GM12878 (cell line): ENCODE results near the gene ENTREP3. TPM values are rescaled to one million over a fixed set of nuclear protein-coding genes. Genes with fewer than 3 reads are reported as not detected.
"Not testable (repeated sequence)": the region's sequence is repeated elsewhere in the genome, so short reads cannot be mapped to it uniquely, and the experiment has no call there.

Experiments
- ATAC-seq: fragments of 200-7000 bp; cut with Tn5 transposase; 3 replicates; pipeline ENCODE4 v1.9.1; 2020; ENCODE audit warnings: mild to moderate bottlenecking, moderate library complexity
- BruUV-seq: library from RNA; stranded (reverse); fragments of 400-500 nt; replicated peaks from 2 replicates; lab custom pipeline; 2021; lab: Mats Ljungman, UMichigan
- CTCF ChIA-PET: fragments of 300-600 bp; sonication (Branson Sonifier 250); formaldehyde crosslinking; extraction: SDS; loops from one replicate; lab custom pipeline; 2021; ENCODE audit warnings: inconsistent platforms; lab: Yijun Ruan, JAX
- POLR2A ChIA-PET: fragments of 350-600 bp; formaldehyde crosslinking; extraction: SDS; loops from one replicate; lab custom pipeline; 2021; ENCODE audit warnings: inconsistent platforms; lab: Charles Lee
- RAD21 ChIA-PET: fragments of 300-600 bp; sonication (Branson Sonifier 250); formaldehyde crosslinking; loops from one replicate; lab custom pipeline; 2023; ENCODE audit warnings: antibody characterized with exemption; ENCODE audit not compliant: unreplicated experiment; lab: Charles Lee
- SMC1A ChIA-PET: fragments of 300-600 bp; sonication (Branson Sonifier 250); formaldehyde crosslinking; loops from one replicate; lab custom pipeline; 2023; ENCODE audit not compliant: unreplicated experiment, uncharacterized antibody; lab: Charles Lee
- DNase-seq: peaks from one replicate; pipeline ENCODE4 v3.0.0-alpha.2; 2011; ENCODE audit warnings: low read depth, low spot score
- FAIRE-seq: peaks from 3 replicates; lab custom pipeline; 2011; peaks lifted over from hg19 to GRCh38; lab: Jason Lieb, UNC
- H2AFZ ChIP-seq: 2 replicates; pipeline ENCODE4 v1.6.0; 2011; ENCODE audit warnings: low read depth, low read length, control low read depth; ENCODE audit not compliant: control insufficient read depth
- H3K27ac ChIP-seq: 2 replicates; pipeline ENCODE4 v1.5.1; 2011; ENCODE audit warnings: control low read depth; ENCODE audit not compliant: control insufficient read depth, insufficient read depth
- H3K27me3 ChIP-seq, 2 experiments: replicated peaks in 1 of 2; 2 replicates each; pipeline versions ENCODE4 v1.6.0 to v1.6.1; 2011; ENCODE audit warnings: low read length in 1 of 2; ENCODE audit not compliant: control insufficient read depth in 2 of 2, insufficient read depth in 2 of 2
- H3K36me3 ChIP-seq, 2 experiments: 2 replicates each; pipeline ENCODE4 v1.5.1; 2011; ENCODE audit warnings: low read length in 1 of 2; ENCODE audit not compliant: control insufficient read depth in 2 of 2, insufficient read depth in 2 of 2
- H3K4me1 ChIP-seq: 2 replicates; pipeline ENCODE4 v1.6.1; 2011; ENCODE audit warnings: mild to moderate bottlenecking, low read length, moderate library complexity, mixed read lengths; ENCODE audit not compliant: control insufficient read depth, insufficient read depth
- H3K4me2 ChIP-seq: 2 replicates; pipeline ENCODE4 v1.6.0; 2011; ENCODE audit warnings: control low read depth; ENCODE audit not compliant: control insufficient read depth, insufficient read depth
- H3K4me3 ChIP-seq: fragments of 200-600 bp; sonication (generic); 2 replicates; pipeline ENCODE4 v1.5.1; 2016
- H3K79me2 ChIP-seq: 2 replicates; pipeline ENCODE4 v1.6.0; 2011; ENCODE audit warnings: low read length; ENCODE audit not compliant: control insufficient read depth, insufficient read depth
- H3K9ac ChIP-seq: 2 replicates; pipeline ENCODE4 v1.8.0; 2011; ENCODE audit warnings: low read length, control low read depth, mixed read lengths; ENCODE audit not compliant: control insufficient read depth, insufficient read depth
- H3K9me3 ChIP-seq: replicated peaks from 3 replicates; pipeline ENCODE4 v1.5.1; 2011; ENCODE audit warnings: mild to moderate bottlenecking, low read length; ENCODE audit not compliant: control insufficient read depth, insufficient read depth
- H4K20me1 ChIP-seq: 2 replicates; pipeline ENCODE4 v1.6.0; 2011; ENCODE audit not compliant: control insufficient read depth, insufficient read depth
- WGBS: methylation state at CpG from one replicate; pipeline ENCODE4 v1.1.6; 2016; ENCODE audit warnings: low lambda C conversion rate; ENCODE audit not compliant: insufficient replicate concordance, insufficient coverage; ENCODE audit errors: missing lambda C conversion rate; 5-methylcytosine and 5-hydroxymethylcytosine counted together
- in situ Hi-C: fragments of 300-500 bp; cut with MboI; formaldehyde crosslinking; loops from 9 replicates; pipeline ENCODE4 v1.14.3; 2018; ENCODE audit warnings: mixed read lengths
- intact Hi-C: fragments of 100-400 bp; cut with micrococcal nuclease; formaldehyde crosslinking; loops from one replicate; pipeline ENCODE4 v1.14.2; 2022; ENCODE audit not compliant: unreplicated experiment
- polyA plus RNA-seq, 11 experiments: library from polyadenylated mRNA; depleted of rRNA in 4 of 11; unstranded in 6 of 11; stranded (reverse) in 5 of 11; fragments of >200 nt; fragmentation: Nextera tagmentation in 4 of 11; fragmentation: Illumina TruSeq in 1 of 11; extraction: Ambion mirVana in 4 of 11; extraction: Trizol in 1 of 11; gene quantifications; 1 replicate in 1 of 11; 2 replicates in 10 of 11; pipeline versions ENCODE4 v1.2.1 to v1.2.3, GENCODE V29; 2011 to 2016; ENCODE audit warnings: inconsistent platforms in 2 of 11, missing spikeins in 2 of 11, low read depth in 1 of 11
- total RNA-seq, 4 experiments: library from RNA; depleted of rRNA in 3 of 4; stranded (reverse); fragments of >200 nt in 3 of 4; fragmentation: Illumina TruSeq in 1 of 4; extraction: Trizol in 1 of 4; gene quantifications; 2 replicates each; pipeline versions ENCODE4 v1.2.1 to v1.2.3, GENCODE V29; 2013 to 2021
- TF ChIP-seq, protein P1 (sequence below): IDR thresholded peaks from 2 replicates; pipeline ENCODE4 v1.6.1; 2012; ENCODE audit warnings: low read depth, low read length, improper control_type of control experiment

Gene ENTREP3
- total and polyA plus RNA-seq, 10 of the 15 experiments (the other 5 are each of a cell fraction or from before 2014, with no cell fraction given): 1.7 to 31.8 (median 3.9) TPM

DNA sequence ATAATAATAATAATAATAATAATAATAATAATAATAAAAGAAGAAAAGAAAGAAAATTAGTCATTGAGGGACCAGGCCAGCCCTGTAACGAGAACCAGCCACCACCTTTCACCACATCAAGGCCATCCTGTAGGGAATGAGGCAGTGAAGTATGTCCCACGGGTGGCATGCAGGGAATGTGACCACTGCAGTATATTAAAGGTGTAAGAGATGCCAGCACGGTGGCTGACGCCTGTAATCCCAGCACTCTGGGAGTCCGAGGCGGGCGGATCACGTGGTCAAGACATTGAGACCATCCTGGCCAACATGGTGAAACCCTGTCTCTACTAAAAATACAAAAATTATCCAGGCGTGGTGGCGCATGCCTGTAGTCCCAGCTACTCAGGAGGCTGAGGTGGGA, 35.7 kb upstream of the ENTREP3 start:
- CTCF ChIA-PET, H3K27me3 ChIP-seq, H2AFZ ChIP-seq, H3K36me3 ChIP-seq, H3K9ac ChIP-seq, H3K4me3 ChIP-seq, H4K20me1 ChIP-seq, in situ Hi-C loops, H3K27ac ChIP-seq, intact Hi-C loops, H3K79me2 ChIP-seq, ATAC-seq, BruUV-seq, H3K9me3 ChIP-seq, DNase-seq, H3K4me1 ChIP-seq, FAIRE-seq, H3K4me2 ChIP-seq, SMC1A ChIA-PET: not testable (repeated sequence)
- RAD21 ChIA-PET: interaction anchor here (0.7 kb wide), 1 partner anchor 175 kb away, joined by 3 read pairs; no protein-coding TSS in a partner anchor
- POLR2A ChIA-PET: interaction anchor here (0.5 to 1.9 kb wide), 2 partner anchors 9 to 11 kb away, joined by 3 to 4 read pairs; no protein-coding TSS in a partner anchor
- WGBS: 64% methylated on average over 10 of the region's 10 CpGs

DNA sequence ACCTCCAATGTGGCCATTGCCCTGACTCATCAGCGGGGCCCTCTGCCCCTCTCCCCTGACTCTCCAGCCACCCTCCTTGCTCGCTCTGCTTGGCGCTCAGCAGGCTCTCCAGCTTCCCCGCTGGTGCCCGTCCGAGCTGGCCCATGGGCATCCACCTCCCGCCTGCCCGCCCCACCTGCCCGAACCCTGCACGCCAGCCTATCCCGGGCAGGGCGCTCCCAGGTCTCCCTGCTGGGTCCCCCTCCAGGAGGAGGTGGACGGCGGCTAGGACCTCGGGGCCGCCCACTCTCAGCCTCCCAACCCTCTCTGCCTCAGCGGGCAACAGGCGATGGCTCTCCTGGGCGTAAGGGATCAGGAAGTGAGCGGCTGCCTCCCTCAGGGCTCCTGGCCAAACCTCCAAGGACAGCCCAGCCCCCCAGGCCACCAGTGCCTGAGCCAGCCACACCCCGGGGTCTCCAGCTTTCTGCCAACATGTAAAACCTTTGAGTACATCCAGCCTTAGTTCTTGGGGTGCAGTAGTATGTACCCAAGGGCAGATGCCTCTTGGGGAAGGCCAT, 32.8 kb upstream of the ENTREP3 start:
- BruUV-seq: no TSS peak
- POLR2A ChIA-PET: no interaction called here
- TF ChIP-seq, protein P1, sequence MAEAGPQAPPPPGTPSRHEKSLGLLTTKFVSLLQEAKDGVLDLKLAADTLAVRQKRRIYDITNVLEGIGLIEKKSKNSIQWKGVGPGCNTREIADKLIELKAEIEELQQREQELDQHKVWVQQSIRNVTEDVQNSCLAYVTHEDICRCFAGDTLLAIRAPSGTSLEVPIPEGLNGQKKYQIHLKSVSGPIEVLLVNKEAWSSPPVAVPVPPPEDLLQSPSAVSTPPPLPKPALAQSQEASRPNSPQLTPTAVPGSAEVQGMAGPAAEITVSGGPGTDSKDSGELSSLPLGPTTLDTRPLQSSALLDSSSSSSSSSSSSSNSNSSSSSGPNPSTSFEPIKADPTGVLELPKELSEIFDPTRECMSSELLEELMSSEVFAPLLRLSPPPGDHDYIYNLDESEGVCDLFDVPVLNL: no peak
- no peak overlapping the region for H3K9ac ChIP-seq
- CTCF ChIA-PET: no interaction called here
- H3K27ac ChIP-seq: no peak overlapping the region
- DNase-seq: no peak
- RAD21 ChIA-PET: no interaction called here
- intact Hi-C loops: no loop called here
- no peaks in the 10 kb centered on the region for H3K79me2 ChIP-seq
- H3K4me2 ChIP-seq: no peak overlapping the region
- no peaks in the 10 kb centered on the region for H3K36me3 ChIP-seq
- SMC1A ChIA-PET: no interaction called here
- no peaks in the 10 kb centered on the region for H3K9me3 ChIP-seq
- H4K20me1 ChIP-seq: no peaks in the 10 kb centered on the region
- 85% methylated on average over 21 of the region's 21 CpGs for WGBS
- ATAC-seq: no peak
- no peaks in the 10 kb centered on the region; a peak in 1 of 4 replicates for H3K27me3 ChIP-seq
- H3K4me1 ChIP-seq: no peaks in the 10 kb centered on the region
- H3K4me3 ChIP-seq: no peak overlapping the region
- H2AFZ ChIP-seq: no peak overlapping the region
- no peak for FAIRE-seq
- in situ Hi-C loops: no loop called here
